Astrocyte (in vitro differentiated cells and primary cell): ENCODE results near the gene ABL2. TPM values are rescaled to one million over a fixed set of nuclear protein-coding genes. Genes with fewer than 3 reads are reported as not detected.

Source experiments
- DNase-seq: peaks from one replicate; pipeline ENCODE4 v3.0.0-alpha.2; 2010; ENCODE audit warnings: low read depth
- FAIRE-seq: peaks from 2 replicates; lab custom pipeline; 2011; peaks lifted over from hg19 to GRCh38; lab: Jason Lieb, UNC
- H2AFZ ChIP-seq: 2 replicates; pipeline ENCODE4 v1.6.0; 2012; ENCODE audit warnings: low read depth, low read length, inconsistent platforms
- H3K27ac ChIP-seq: 2 replicates; pipeline ENCODE4 v1.5.1; 2011; ENCODE audit warnings: low read depth, low read length, inconsistent platforms
- H3K27me3 ChIP-seq: 2 replicates; pipeline ENCODE4 v1.6.0; 2011; ENCODE audit warnings: low read length, inconsistent platforms; ENCODE audit not compliant: insufficient read depth
- H3K36me3 ChIP-seq: 2 replicates; pipeline ENCODE4 v1.5.1; 2011; ENCODE audit warnings: low read length, inconsistent platforms; ENCODE audit not compliant: insufficient read depth
- H3K4me1 ChIP-seq: 2 replicates; pipeline ENCODE4 v1.5.1; 2011; ENCODE audit warnings: low read length, inconsistent platforms; ENCODE audit not compliant: insufficient read depth
- H3K4me2 ChIP-seq: 2 replicates; pipeline ENCODE4 v1.6.0; 2012; ENCODE audit warnings: low read length, inconsistent platforms
- H3K4me3 ChIP-seq: 2 replicates; pipeline ENCODE4 v1.5.1; 2011; ENCODE audit warnings: low read depth, mild to moderate bottlenecking, low read length, inconsistent platforms; ENCODE audit not compliant: insufficient read depth
- H3K79me2 ChIP-seq: 2 replicates; pipeline ENCODE4 v1.6.0; 2012; ENCODE audit warnings: mild to moderate bottlenecking, low read length, inconsistent platforms; ENCODE audit not compliant: insufficient read depth
- H3K9ac ChIP-seq: 2 replicates; pipeline ENCODE4 v1.6.0; 2012; ENCODE audit warnings: mild to moderate bottlenecking, low read length, inconsistent platforms
- H3K9me3 ChIP-seq: 2 replicates; pipeline ENCODE4 v1.5.1; 2012; ENCODE audit warnings: low read depth, mild to moderate bottlenecking, low read length, inconsistent platforms; ENCODE audit not compliant: insufficient read depth
- H4K20me1 ChIP-seq: 2 replicates; pipeline ENCODE4 v1.6.0; 2012; ENCODE audit warnings: low read length, inconsistent platforms; ENCODE audit not compliant: insufficient read depth
- H3K27ac Mint-ChIP-seq: one replicate; pipeline ENCODE4 v1.8.0; 2021; ENCODE audit warnings: mild to moderate bottlenecking, mixed read lengths; ENCODE audit not compliant: unreplicated experiment
- H3K27me3 Mint-ChIP-seq: one replicate; pipeline ENCODE4 v1.8.0; 2021; ENCODE audit warnings: low read depth, mixed read lengths; ENCODE audit not compliant: unreplicated experiment
- H3K36me3 Mint-ChIP-seq: one replicate; pipeline ENCODE4 v1.8.0; 2021; ENCODE audit warnings: low read depth, mixed read lengths; ENCODE audit not compliant: unreplicated experiment
- H3K4me1 Mint-ChIP-seq: one replicate; pipeline ENCODE4 v1.8.0; 2021; ENCODE audit warnings: low read depth, mixed read lengths; ENCODE audit not compliant: unreplicated experiment
- H3K4me3 Mint-ChIP-seq: one replicate; pipeline ENCODE4 v1.8.0; 2021; ENCODE audit warnings: mild to moderate bottlenecking, moderate library complexity, mixed read lengths; ENCODE audit not compliant: unreplicated experiment
- H3K9me3 Mint-ChIP-seq: one replicate; pipeline ENCODE4 v1.8.0; 2021; ENCODE audit warnings: mild to moderate bottlenecking, mixed read lengths; ENCODE audit not compliant: unreplicated experiment
- EZH2 ChIP-seq: IDR thresholded peaks from 2 replicates; pipeline ENCODE4 v1.6.1; 2012; ENCODE audit warnings: mild to moderate bottlenecking, low read length, inconsistent platforms; ENCODE audit not compliant: insufficient read depth
- total RNA-seq: library from RNA; stranded (reverse); gene quantifications from 2 replicates; pipeline ENCODE4 v1.2.1, GENCODE V29; 2021
- TF ChIP-seq, protein P1 (sequence below): IDR thresholded peaks from 2 replicates; pipeline ENCODE4 v1.5.1; 2011; ENCODE audit warnings: low read depth, mild to moderate bottlenecking, inconsistent platforms, low read length, moderate library complexity; ENCODE audit not compliant: insufficient read depth

Gene ABL2
- total RNA-seq, 1 donor from 2014 or later, result 110 TPM

DNA sequence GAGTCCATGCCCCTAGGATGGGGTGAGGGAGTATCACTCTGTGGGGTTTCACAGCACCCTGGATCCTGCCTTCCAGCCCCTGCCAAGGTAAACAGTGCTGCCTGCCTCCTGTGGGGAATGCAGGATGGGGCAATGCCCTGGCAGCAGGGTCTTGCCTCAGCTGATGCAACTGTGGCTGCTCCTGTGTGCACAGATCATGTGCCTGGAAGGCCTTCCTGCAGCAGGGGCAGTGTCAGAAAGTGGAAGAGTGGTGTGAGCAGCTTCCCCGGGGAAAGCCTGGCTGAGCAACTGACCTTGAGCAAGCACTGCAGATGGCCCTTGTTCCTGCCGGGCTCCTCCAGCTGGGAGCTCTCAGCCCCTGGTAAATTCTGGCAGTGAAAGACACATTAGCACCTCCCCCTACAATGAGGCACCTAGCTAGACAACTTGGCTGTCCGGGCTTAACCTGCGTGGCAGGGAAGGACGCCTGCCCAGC, 137.7 kb downstream of the ABL2 start:
- no peak for FAIRE-seq

DNA sequence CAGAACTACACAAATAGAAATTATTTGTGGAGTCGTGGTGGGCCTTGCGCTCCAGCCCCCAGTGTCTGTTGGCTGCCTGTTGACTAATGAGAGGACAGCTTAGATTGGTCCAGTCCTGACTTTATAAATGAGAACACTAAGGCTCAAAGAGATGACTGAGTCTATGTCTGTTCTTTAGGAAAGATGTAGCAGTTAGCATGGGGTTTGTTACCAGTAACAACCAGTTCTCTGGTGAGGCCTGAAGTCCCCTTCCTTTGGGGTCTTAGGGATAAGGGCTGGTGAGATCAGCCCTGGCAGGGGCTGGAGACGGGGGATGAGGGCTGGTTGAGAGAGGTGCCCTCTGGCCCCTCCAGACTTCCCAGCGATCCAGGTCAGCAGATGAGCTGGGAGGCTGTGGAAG, 138.6 kb downstream of the ABL2 start:
- TF ChIP-seq EZH2, result no peak
- TF ChIP-seq, protein P1, sequence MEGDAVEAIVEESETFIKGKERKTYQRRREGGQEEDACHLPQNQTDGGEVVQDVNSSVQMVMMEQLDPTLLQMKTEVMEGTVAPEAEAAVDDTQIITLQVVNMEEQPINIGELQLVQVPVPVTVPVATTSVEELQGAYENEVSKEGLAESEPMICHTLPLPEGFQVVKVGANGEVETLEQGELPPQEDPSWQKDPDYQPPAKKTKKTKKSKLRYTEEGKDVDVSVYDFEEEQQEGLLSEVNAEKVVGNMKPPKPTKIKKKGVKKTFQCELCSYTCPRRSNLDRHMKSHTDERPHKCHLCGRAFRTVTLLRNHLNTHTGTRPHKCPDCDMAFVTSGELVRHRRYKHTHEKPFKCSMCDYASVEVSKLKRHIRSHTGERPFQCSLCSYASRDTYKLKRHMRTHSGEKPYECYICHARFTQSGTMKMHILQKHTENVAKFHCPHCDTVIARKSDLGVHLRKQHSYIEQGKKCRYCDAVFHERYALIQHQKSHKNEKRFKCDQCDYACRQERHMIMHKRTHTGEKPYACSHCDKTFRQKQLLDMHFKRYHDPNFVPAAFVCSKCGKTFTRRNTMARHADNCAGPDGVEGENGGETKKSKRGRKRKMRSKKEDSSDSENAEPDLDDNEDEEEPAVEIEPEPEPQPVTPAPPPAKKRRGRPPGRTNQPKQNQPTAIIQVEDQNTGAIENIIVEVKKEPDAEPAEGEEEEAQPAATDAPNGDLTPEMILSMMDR, result no peak
- H3K27ac Mint-ChIP-seq, result peak overlapping the region; percentile 12
- H3K9me3 Mint-ChIP-seq, result peaks cover 2% of the 10 kb centered on the region
- Histone ChIP-seq H3K4me1 (no peaks in the 10 kb centered on the region), H3K27ac (no peak overlapping the region), H3K9ac (no peak overlapping the region), H3K27me3 (no peaks in the 10 kb centered on the region), H3K4me2 (no peak overlapping the region), H3K36me3 (peaks cover 54% of the 10 kb centered on the region), H3K4me3 (no peak overlapping the region), H3K79me2 (peaks cover 22% of the 10 kb centered on the region), H3K9me3 (no peaks in the 10 kb centered on the region), H4K20me1 (peaks cover 67% of the 10 kb centered on the region), H2AFZ (no peak overlapping the region)
- H3K27me3 Mint-ChIP-seq, result no peaks in the 10 kb centered on the region
- FAIRE-seq, result no peak
- no peak for DNase-seq
- H3K4me1 Mint-ChIP-seq, result peaks cover 7% of the 10 kb centered on the region
- no peak overlapping the region for H3K4me3 Mint-ChIP-seq
- peaks cover 16% of the 10 kb centered on the region for H3K36me3 Mint-ChIP-seq

More for the DNA sequence above, 137.7 kb downstream of the ABL2 start:
- Histone ChIP-seq H3K79me2 (peaks cover 22% of the 10 kb centered on the region), H3K9ac (no peak overlapping the region), H4K20me1 (peaks cover 67% of the 10 kb centered on the region), H3K9me3 (no peaks in the 10 kb centered on the region), H2AFZ (no peak overlapping the region), H3K4me1 (no peaks in the 10 kb centered on the region), H3K27ac (peak overlapping the region; percentile 9), H3K4me2 (no peak overlapping the region), H3K27me3 (no peaks in the 10 kb centered on the region), H3K36me3 (peaks cover 54% of the 10 kb centered on the region), H3K4me3 (no peak overlapping the region)
- peak overlapping the region; percentile 41 for H3K27ac Mint-ChIP-seq
- no peaks in the 10 kb centered on the region for H3K27me3 Mint-ChIP-seq
- H3K4me1 Mint-ChIP-seq, result peaks cover 7% of the 10 kb centered on the region
- no peak for TF ChIP-seq EZH2
- TF ChIP-seq, protein P1, result no peak
- DNase-seq, result no peak
- H3K9me3 Mint-ChIP-seq, result peaks cover 2% of the 10 kb centered on the region
- no peak overlapping the region for H3K4me3 Mint-ChIP-seq
- H3K36me3 Mint-ChIP-seq, result peaks cover 17% of the 10 kb centered on the region

DNA sequence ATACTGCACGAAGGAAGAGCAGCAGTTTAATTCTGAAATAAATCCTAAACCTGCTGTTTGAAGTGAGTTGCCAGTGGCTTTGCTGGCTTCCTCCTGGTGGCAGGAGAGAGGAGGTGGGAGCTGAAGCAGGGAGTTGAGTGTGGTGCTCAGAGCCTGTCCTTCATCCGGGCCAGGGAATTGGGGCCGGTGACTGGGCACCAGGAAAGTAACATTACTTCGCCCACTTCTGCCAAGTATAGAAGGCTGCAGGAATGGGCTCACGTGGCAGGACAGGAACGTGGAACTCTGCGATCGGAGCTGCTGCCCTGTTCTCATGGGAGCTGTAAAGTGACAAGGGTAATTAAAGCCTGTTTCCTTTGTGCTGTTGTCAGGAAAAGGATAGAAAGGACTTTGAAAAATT, 139.0 kb downstream of the ABL2 start:
- Histone ChIP-seq H3K9ac (no peak overlapping the region), H3K4me1 (no peaks in the 10 kb centered on the region), H3K9me3 (no peaks in the 10 kb centered on the region), H2AFZ (no peak overlapping the region), H4K20me1 (peaks cover 66% of the 10 kb centered on the region), H3K36me3 (peaks cover 51% of the 10 kb centered on the region), H3K4me2 (no peak overlapping the region), H3K27me3 (no peaks in the 10 kb centered on the region), H3K4me3 (no peak overlapping the region), H3K79me2 (peaks cover 22% of the 10 kb centered on the region), H3K27ac (no peak overlapping the region)
- no peak for DNase-seq
- Mint-ChIP-seq H3K9me3 (peaks cover 2% of the 10 kb centered on the region), H3K27me3 (no peaks in the 10 kb centered on the region), H3K27ac (no peak overlapping the region), H3K4me3 (no peak overlapping the region), H3K4me1 (peaks cover 5% of the 10 kb centered on the region), H3K36me3 (peaks cover 15% of the 10 kb centered on the region)
- no peak for FAIRE-seq
- TF ChIP-seq EZH2, result no peak
- TF ChIP-seq, protein P1, result no peak
